NCI-H748 (cell line): ENCODE measurements around the gene FN3KRP.

Experiments used
- DNase-seq: peaks from one replicate; lab custom pipeline; 2025; ENCODE audit not compliant: unreplicated experiment; lab: John Stamatoyannopoulos, UW

Gene FN3KRP

GRCh38 chr17:82687375-82687861, 29.1 kb upstream of the FN3KRP start:
- no peak for DNase-seq

- DNase-seq, result no peak
Measured at GRCh38 chr17:82687871-82688270, 28.6 kb upstream of the FN3KRP start.

- no peak for DNase-seq
Measured at GRCh38 chr17:82689077-82689476, 27.4 kb upstream of the FN3KRP start.

GRCh38 chr17:82690786-82691489, 25.6 kb upstream of the FN3KRP start:
- DNase-seq, result no peak

- DNase-seq, result no peak
Measured at GRCh38 chr17:82691714-82692113, 24.8 kb upstream of the FN3KRP start.

- DNase-seq, result no peak
Measured at GRCh38 chr17:82692268-82692667, 24.2 kb upstream of the FN3KRP start.

GRCh38 chr17:82693168-82693867, 23.2 kb upstream of the FN3KRP start:
- no peak for DNase-seq

GRCh38 chr17:82694647-82695046, 21.9 kb upstream of the FN3KRP start:
- DNase-seq, result no peak

GRCh38 chr17:82696259-82696658, 20.2 kb upstream of the FN3KRP start:
- no peak for DNase-seq

- peak; percentile 25 for DNase-seq
Measured at GRCh38 chr17:82696916-82697807, 19.3 kb upstream of the FN3KRP start.

- DNase-seq, result no peak
Measured at GRCh38 chr17:82697808-82698064, 18.8 kb upstream of the FN3KRP start.

- peak; percentile 99 for DNase-seq
Measured at GRCh38 chr17:82698065-82698973, 18.2 kb upstream of the FN3KRP start, which contains the start of gene RAB40B. TSS of gene RAB40B (minus strand) at chr17:82698698. CDS start at chr17:82698596, 102 bp downstream.

GRCh38 chr17:82698974-82699442, 17.5 kb upstream of the FN3KRP start:
- no peak for DNase-seq

- no peak for DNase-seq
Measured at GRCh38 chr17:82699551-82699950, 17.0 kb upstream of the FN3KRP start.

- DNase-seq, result no peak
Measured at GRCh38 chr17:82702231-82702927, 14.1 kb upstream of the FN3KRP start.

- no peak for DNase-seq
Measured at GRCh38 chr17:82703036-82703745, 13.3 kb upstream of the FN3KRP start.

- DNase-seq, result no peak
Measured at GRCh38 chr17:82703935-82704865, 12.3 kb upstream of the FN3KRP start.

- DNase-seq, result no peak
Measured at GRCh38 chr17:82704886-82705285, 11.6 kb upstream of the FN3KRP start.
